GM21447 (cell line): ENCODE data around the gene GALNT14.

Experiments
- ATAC-seq: cut with Tn5 transposase; IDR thresholded peaks from one replicate; pipeline ENCODE4 v1.9.1; 2021; ENCODE audit not compliant: unreplicated experiment

Gene GALNT14

DNA sequence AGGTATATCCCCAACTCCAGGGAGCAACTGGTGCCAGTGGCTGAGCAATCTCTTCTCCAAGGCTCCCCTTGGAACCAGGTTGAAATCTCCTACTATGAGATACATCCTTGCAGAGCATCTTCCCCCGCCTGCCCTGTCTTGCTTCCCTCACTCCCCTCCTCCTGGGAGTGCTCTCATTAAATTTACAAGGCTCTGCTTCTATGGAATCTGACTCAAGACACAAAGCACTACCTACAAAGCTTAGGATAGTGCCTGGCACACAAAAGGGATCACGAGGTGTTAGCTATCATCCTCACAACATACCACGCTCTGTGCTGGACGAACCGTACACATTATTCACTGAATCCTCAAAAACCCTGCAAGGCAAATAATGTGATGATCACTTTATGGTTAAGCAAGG, 121.6 kb downstream of the GALNT14 start:
- ATAC-seq = no peak

DNA sequence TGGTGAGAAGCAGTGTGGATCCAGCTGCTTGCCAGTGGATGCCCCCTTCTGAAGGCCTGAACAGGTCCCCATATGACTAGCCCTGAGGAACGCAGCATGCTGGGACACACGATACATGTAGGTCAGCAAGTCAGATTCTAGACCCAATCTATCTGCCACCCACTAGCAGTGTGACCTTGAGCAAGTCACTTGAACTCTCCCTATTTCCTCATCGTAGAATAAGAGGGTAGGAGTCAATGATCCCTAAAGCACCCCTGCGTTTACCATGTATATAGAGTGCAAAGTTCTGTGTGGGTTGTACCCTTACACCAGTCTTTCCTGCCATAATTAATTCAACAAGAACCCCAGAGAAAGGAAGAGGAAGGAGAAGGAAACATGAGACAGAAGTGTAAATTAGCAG, 123.7 kb downstream of the GALNT14 start:
- no peak for ATAC-seq

DNA sequence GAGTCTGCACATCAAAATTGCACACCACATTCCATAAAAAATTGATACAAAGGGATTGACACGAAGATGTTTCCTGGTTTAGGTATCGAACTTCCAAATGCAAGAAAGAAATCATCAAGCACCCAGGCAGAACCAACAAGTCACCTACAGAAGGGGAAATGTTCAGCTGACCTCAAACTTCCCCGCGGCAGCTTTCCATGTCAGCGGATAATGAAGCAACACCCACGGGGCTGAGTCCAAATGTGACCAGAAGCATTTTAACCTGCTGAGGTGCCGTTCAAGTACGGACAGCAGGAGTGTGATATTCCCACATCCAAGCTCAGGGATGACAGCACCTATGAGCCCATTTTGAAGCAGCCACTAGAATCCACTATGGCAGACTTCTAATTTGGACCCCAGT, 124.9 kb downstream of the GALNT14 start:
- no peak for ATAC-seq

DNA sequence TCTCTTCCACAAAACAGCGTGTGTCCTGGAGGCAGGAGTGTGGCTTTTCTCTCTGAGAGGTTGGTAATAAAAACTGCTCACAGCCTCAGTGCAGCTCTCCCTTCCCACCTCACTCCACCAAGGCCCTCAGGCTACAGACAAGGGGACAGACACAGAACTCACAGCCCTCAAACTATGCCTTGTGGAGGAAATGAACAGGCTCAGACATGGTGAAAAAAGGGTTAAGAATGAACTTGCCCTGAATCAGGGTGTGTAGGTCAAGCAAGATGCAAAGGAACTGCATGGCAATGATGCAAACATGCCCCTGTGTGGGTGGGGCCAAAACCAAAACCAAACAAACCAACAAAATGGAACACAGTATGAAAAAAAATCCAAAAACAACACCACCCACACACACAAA, 125.8 kb downstream of the GALNT14 start:
- no peak for ATAC-seq

DNA sequence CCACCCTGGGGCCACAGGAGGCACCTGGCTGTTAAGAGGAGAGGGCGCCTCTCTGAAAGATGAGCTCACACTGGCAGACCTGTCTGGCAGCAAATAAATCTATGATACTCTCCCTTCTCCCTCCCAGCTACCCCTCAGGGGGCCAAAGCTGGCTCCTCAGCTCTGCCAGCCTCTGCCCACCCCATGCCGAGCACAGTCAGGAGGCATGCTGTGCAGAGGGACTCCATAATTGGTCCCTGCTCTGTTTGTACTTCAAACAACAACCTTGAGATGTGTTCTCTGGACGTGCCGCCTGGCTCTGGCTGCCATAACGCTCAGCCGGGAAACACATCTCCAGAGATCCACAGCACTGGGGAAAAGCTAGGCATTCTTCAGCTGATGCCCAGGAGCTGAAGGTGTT, 126.7 kb downstream of the GALNT14 start:
- ATAC-seq = no peak

DNA sequence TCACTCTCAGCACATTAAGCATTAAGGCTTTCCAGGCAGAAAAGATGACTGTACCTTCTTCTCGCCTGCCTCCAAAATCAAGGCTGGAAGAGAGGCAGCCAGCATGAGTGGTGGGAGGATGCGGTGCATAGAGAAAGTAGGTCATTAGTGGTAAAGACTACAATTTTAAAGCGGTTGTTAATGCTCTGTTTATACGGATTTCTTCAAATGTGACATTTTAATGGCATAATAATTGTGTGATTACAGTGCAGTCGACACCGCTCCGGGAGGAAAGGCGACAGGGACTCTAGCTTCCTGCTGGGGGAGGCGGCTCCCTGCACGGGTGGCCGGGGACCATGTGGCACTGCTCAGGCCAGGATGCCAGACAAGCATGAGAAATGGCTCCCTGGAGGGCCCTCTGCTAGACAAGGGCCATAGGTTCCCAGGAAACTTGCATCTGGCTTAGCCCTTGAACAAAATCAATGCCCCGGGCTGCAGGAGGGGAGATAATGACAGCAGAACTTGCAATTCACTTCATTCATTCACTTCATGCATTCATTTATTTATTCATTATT, 129.6 kb downstream of the GALNT14 start:
- ATAC-seq = no peak

DNA sequence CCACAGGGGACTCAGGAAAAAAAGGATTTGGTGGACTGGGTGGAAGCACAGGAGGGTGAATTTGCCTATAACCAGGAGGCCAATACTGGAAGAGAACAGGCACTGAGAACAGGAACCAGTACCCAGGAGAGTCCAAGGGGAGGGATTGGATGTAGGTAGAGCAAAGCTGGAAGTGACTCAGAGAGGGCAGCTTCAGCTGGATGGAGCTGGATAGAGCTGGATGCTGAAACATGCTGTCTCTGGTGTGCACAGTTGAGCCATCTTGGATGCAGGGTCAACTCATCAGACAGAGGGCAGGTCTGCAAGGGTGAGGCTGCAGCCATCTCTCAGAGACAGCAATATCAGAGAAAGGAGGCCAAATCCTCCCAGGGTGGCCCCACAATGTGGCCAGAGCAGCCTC, 134.0 kb downstream of the GALNT14 start:
- no peak for ATAC-seq

DNA sequence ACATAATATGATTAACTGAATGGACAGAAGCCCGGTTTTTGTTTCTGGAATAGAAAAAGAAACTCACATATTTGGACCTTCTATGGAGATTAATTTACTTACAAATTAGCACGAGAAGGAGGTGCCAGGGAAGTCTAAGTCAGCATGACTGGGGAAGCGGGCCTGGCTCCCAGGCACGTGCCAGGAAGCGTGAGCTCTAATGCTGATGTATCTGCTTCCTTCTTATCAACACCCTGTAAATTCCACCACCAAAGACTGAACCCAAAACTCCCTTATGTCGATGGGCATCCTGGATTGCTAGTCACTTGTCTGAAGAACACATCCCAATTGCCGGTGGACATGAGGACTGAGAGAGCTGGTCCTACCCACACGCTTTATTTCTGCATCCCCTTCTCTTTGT, 134.5 kb downstream of the GALNT14 start:
- no peak for ATAC-seq

DNA sequence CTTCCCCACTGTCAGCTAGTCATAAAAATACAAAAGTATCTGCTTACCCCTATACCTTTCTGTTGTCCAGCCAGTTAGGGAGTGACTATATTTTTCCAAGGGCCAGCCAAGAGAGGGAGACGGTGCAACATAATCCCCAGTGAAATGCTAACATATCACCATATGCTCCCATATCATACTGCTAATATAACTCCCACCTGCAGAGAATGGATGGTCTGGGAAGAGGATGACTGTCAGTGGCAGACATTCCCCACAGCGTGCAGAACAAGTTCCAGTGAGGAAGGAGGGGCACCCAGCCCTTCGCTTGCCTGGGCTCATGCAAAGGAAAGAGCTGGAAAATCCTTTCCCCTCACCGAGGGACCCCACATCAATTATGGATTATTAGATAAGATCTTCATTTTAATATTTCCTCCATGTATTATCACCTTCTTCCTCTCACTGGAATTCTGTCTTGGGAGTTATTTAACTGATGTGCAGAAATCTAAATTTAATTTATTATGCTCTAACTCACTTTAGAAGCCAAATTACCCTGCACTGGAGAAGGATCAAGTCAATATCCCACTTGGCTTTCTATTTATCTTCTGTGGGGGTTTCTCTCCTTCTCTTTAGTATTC, 135.6 kb downstream of the GALNT14 start:
- ATAC-seq = no peak

DNA sequence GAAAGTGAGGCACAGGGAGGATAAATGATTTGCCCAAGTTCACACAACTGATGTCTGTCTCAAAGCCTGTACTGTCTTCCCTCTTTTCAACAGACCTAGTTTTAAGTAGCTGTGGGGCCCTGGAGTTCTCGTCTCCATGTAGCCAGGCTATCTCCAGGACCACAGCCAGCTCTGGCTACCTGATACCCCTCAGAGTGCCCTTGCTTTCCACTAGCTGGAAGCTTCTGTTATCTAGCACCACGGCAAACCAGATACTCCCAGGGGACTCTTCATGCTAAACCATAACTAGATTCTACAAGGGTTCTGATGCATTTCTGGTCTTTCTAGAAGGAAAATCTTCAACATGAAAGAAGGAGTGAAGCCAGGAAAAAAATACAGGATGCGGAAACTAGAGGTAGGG, 137.3 kb downstream of the GALNT14 start:
- no peak for ATAC-seq

DNA sequence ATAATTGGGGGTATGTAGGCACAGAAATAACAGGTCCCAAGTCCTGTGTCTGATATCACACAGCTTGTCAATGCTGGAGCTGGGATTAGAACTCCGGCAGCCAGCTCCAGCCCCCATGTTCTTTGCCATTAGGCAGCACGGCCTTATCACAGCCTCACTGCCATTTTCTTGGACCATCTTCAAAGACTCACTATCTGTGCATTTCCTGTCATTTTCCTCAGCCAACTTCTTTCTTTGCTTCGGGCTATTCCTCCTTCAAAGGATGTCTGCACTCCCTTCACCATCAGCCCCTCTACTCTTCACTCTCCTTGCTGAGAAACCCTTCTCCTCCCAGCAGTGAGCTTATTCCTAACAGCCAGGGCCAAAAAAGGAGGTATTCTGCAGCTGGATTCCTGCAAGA, 139.6 kb downstream of the GALNT14 start:
- no peak for ATAC-seq

DNA sequence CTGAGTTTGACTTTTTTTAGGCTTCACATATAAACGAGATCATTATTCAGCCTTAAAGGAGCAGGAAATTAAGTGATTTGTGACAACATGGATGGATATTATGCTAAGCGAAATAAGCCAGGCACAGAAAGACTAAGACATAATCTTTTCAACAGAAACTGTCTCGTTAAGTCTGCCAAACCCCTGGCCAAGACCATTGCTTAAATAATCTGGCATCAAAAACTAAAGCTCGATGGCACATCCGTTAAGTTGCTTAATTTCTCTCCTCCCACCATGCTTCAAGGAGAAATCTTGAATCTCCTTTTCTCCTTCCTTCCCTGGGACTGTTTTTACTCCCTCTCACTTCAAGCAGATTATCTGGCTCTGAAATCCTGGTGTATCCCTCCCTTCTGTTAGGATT, 140.3 kb downstream of the GALNT14 start:
- no peak for ATAC-seq

DNA sequence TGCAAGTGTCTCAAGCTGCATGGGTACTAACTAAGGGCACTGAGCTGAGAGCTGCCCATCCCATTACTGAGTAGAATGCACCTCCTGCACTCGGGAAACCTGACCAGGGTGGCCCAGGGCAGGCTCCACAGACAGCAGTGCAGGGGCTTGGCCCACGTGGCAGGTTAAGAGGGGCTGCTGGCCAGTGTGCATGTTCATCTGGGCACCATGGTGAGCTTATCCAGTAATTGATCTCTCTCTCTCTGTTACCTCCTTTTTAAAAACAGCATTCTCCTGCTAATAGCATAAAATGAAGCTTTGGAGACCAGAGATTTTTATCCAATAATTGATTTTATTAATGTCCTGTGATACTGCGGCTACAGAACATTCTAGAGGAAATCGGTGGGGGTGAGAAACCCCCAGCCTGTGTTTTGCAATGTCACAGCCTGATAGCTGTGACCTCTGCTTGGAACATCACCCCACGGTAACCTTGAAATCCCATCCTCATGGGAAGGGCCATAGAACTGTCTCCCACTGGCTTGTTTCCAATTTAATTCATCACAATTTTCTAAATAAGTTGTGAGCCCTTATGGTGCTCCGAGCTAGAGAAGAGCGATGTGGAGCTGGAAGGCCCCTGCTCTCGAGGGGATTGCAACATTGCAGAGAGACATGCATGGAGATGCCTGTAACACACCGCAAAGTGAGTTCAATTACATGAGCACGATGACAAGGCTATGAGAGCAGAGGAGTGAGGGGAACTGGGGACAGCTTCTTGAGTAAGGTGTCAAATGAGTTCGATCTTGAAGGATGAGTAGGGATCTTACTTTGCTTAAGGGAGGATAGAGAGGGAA, 143.8 kb downstream of the GALNT14 start:
- ATAC-seq = no peak

DNA sequence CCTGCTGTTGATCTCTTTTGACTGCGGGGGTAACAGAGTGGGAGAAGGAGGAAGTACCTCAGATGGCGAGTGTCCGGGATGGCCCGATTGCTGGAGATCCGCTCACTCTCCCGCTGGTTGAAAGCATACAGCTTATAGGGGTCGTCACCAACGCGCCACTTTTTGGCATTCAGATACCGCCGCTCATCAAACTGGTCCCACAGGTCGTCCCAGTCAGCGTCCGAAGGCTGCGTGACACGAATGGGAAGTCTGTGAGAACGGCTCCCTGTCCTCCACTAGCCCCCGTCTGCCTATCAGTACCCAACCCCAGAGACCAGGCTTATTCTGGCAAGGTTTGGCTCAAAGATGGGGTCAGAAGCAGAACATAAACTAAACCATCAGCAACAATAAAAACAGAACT, 145.5 kb downstream of the GALNT14 start:
- no peak for ATAC-seq

DNA sequence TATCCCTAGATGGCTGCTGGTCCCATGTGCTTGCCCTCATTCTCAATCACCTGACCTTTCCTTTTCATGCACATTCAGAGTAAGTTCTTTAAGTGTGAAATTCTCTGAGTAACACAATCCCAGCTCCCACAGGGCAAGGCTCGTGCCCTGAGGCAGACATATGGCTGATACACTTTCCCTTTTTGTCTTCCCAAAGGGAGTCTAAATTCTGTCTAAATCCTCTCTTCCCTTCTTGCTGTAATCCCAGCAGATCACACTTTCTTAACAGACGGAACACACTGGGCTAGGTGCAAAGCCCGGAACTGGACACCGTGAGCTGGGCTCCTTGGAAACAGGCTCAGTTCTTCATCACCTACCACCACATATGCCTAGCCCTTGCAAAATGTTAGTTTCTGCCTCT, 147.6 kb downstream of the GALNT14 start:
- no peak for ATAC-seq

DNA sequence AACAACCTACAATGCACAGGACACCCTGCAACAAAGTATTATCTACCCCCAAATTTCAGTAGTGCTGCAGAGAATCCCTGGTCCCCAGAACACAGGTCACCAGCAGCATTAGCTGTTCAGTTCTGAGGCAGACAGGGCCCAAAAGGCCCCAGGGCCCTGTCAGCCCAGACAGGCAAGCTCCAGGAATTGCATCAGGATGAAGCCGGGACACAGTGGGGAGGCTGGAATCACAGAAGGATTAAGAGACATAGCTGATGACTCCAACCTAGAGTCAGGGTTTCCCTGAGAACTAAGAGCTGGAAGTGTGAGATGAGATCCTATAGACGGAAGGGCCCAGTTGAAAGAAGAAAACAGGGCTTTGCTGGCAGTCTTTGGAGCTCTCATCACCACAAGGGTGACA, 148.1 kb downstream of the GALNT14 start:
- no peak for ATAC-seq

DNA sequence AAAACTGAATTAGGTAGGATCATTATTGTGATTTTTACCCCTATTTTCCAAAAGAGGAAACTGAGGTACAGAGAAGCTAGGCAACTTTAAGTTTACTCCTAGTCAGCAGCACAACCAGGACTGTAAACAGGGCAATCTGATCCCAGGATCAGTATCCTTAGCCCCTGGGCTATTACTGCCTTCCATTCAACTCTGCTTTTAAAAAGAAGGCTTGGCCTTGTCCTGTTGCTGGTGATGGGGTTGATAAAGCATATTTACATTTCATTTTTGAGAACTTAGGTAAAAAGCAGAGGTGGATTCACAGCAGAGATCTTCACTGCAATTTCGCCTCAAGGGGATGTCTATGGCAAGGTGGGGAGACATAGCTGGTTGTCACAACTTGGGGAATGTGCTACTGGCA, 148.5 kb downstream of the GALNT14 start:
- no peak for ATAC-seq

DNA sequence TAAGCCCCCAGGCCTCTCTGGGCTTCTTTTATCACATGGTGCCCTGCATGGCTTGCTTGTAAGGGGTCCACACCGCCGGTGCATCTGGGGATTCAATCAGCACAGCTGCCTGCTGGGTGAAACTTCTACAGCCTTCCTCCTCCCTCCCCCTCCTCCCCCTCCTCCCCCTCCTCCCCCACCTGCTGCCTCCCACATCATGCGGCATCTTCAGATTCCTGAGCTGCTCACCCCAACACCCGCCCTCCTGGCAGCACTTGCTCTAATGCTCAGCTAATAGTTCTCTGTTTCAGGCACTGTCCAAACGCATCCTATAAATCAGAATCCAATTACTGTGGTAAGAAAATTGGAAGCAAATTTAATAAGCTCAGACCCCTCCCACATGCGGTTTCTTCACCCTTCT, 150.7 kb downstream of the GALNT14 start:
- no peak for ATAC-seq

DNA sequence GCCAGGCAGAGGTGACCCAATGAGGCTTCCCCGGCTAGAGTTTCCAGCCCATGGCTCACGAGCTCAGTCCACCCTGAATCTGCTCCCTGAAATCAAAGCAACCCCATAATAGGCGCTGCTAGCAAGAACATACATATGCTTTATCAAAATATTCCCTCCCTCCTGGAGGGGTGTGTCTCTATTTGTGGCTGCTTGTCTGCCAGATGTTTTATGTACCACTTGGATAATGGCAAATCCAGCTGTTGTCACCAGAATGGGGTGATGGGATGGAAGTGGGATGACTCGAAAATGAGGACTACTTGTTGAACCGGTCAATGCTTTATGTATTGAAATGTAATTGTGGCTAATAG, 152.0 kb downstream of the GALNT14 start:
- no peak for ATAC-seq

DNA sequence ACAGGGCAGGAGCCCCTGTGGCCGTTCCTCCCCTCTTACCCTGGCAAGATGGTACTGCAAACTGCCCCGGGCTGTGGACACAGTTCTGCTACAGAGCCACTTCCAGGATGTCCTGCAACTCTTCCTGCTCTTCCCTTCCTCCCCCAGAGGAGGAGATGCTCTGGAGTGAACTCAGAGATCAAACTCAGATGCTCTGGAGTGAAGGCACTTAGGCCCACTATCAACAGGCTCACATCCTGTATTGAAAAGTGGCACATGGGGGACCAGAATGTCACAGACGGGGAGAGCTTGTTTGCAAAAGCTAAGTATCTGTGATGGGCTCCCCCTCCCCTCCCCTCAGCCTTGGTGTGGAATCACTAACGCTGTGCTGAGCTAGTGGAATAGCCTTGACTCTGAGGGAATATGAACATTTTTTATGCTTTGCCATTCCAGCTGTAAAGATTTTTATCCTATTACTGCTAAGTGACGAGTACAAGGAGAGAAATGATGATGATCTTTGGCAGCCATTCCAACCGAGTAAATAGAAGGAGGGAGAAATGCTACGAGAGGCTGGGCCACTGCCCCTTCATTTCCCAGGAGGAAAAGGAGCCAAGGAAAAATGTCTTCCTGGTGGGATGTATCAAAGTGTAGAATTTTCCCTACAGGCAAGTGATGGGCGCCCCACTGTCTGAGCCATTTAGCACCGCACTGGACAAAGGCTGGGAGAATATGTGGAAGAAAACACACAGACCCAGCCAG, 152.6 kb downstream of the GALNT14 start:
- ATAC-seq = no peak

DNA sequence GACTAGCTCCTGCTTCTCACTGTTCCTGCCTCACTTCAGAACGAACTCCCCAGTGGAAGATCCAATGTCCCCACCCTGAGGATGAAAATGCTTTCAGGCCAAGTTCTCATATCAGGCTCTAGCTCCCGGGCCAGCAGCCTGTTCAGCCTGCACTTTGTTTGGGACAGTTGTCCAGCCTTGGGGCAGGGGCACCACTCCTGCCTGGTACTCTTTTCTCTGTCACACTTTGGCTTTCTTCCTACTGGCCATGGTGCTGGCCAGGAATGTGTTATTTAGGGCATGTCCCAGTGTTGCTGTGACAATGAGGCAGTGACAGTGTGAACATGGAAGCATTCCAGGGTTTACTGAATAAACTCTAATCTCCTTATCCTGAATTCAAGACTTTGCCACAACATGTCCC, 154.1 kb downstream of the GALNT14 start:
- no peak for ATAC-seq

DNA sequence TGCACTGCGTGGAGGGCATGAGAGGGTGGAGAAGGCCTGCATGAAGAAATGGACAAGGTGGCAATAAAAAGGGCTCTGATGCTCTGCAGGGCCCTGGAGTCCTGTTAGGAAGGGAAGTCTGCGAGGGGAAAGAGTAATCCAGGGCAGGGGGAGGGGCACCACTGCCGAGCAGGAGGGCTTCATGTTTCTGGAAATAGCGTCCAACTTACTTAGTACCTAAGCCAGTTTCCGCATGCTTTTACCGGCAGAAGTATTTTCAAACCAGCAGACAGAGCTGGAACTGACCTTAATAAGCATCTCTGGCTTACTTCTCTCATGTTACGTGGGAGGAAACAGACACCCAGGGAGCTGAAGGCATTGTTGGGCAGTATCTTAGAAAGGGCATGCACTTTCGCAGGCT, 156.7 kb downstream of the GALNT14 start:
- no peak for ATAC-seq
